GM21390 (cell line): Measurements from ENCODE around the gene ZNF394.

Experiments
- ATAC-seq: cut with Tn5 transposase; IDR thresholded peaks from one replicate; pipeline ENCODE4 v1.9.1; 2021; ENCODE audit not compliant: unreplicated experiment

Gene ZNF394

DNA sequence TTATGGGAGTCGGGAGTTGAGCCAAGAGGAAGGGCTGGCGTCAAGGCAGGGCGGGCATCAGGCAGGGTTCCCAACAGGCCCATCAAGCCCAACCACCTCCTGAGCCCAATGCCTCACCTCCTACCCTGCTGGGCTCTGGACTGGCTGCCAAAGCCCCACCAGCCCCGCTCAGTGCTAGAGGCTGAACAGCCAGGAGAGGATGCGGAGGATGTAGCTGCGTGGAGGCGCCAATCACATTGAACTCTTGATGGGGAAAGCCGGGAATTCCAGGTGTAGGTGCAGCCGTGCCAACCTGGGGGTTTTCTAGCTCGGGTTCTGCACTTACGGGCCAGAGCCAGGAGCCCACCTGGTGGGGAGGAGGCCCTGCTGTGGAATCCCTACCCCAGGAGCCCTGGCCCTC is 47.0 kb downstream of the ZNF394 start:
- ATAC-seq, result no peak

DNA sequence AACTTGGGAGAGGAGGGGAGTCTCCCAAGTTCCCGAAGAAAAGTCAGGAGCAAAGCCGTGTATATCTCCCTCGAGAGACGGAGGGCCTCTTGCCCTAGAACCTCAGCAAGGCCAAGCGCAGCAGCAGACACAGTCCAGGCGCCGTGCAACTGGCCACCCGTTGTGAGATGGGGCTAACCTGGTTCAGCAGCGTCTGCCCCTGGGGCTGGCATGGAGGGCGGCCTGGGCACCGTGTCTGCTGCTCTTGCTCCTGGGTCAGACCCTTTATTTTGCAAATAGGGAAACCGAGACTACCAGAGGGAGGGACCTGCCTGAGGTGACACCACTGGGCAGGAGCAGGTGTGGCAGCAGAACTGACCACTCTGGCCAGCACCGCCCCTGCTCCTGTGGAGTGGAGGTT is 47.5 kb downstream of the ZNF394 start:
- no peak for ATAC-seq

DNA sequence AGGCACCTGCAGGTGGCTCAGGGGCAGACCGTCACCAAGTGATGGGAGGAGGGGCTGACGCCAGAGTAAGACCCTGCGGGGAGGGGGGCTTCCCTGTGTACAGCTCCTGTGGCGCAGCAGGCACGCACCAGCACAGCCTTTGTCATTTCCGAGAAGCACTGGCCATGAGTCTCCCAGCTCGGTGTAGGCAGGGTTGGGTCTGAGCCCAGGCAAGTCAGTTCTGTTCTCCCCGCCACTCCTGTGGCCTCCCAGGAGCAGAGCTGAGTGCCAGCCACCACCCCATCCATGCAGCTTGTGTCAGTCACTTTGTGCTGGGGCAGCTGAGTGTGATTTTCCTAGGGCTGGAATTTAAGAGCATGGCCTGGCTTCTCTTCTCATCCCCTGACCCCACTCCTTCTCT is 48.1 kb downstream of the ZNF394 start:
- no peak for ATAC-seq

DNA sequence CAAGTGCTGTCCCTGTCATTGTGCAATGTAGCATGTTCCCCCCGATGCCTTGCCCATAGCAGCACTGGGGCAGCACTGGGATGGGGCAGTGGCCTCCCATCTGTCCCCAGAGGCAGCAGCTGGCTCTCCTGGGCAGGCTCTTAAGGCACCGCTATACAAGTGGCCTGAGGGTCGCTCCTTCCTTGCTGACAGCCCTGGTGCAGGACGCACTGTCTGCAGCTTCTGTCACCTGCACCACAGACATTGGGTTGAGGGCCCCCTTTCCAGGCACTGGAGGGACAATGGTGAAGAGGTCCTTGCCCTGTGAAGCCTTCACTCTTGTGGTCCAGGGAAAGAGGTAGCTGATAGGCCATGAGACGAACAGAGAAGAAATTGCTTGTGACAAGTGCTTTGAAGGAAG is 50.8 kb downstream of the ZNF394 start:
- no peak for ATAC-seq

DNA sequence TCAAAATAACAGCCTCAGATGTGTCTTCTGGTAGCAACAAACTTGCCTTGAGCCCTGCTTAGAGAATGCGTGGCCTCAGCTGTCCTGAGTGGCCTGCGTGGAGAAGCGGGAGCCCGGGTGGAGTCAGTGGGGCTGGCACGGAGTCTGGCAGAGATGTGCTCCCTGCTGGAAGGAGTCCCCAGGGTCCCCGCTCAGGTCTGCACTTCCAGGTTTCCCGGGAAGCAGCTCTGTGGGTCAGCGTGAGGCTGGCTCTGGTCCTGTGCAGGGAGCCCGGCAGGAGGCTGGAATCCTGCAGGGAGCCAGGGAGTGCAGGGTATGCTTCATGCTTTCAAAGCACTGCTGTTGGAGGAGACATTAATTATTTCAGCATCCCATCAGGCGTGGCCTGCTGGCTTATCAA is 51.2 kb downstream of the ZNF394 start:
- ATAC-seq, result no peak

DNA sequence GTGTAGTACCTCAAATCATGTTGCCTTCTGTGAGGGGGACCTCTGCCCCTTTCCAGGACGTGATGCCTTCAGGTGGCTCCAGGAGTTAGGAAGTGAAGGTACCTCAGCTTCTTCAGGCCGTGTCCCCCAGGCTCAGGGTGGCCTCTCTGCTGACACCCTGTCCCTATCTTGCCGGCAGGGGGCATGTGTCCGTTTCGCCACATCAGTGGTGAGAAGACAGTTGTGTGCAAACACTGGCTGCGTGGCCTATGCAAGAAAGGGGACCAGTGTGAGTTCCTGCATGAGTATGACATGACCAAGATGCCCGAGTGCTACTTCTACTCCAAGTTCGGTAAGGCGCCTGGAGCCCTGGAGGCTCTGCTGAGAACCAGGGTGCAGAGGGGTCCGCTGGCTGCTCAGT is 52.1 kb downstream of the ZNF394 start:
- ATAC-seq, result no peak

DNA sequence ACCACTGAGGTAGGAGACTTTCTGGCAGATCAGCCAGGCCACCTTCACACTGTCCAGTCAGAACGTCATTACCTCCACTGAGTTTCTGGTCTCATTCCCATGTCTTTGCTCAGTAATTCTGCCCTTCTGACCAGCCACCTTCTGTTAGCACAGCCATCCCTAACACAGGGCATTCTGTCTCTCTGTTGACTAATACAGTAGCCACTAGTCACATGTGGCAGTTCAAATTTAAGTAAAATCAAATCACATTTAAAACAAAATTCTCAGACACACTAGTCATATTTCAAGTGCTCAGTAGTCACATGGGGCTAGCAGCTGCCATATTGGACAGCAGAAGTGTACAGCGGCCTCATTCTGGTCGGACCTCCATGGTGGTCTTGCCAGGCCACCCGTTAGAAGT is 54.0 kb downstream of the ZNF394 start:
- no peak for ATAC-seq
